ENCODE measurements around the gene TRAF2.

TRAF2 gene

DNA sequence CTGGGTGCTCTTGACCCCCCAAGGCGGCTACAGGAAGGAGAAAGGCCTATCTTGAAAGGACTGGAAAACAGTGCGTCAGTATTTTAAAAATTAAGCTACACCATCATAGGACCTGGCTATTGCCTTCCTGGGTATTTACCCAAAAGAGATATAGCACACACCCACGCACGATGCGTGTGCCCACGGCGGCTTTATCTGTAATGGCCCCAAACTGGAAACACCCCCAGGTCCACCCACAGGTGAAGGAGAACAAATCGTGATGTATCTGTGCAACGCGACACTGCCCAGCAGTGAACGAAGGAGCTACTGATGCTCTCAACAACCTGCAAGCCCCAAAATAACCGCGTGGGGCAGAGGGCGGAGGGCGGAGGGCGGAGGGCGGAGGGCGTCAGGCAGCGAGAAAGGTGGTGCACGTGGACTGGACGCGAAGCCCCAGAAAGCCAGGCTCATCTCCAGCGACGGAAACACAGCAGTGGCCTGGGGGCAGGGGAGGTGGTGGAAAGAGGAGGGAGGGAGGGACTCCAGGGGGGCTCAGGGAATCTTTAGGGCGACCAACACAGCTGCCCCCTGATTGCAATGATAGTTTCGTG, 78.6 kb downstream of the TRAF2 start:
- DNase-seq (ENCODE audit: insufficient read length, low spot score) (no peak), FAIRE-seq (no peak)
- TF ChIP-seq, protein P1, sequence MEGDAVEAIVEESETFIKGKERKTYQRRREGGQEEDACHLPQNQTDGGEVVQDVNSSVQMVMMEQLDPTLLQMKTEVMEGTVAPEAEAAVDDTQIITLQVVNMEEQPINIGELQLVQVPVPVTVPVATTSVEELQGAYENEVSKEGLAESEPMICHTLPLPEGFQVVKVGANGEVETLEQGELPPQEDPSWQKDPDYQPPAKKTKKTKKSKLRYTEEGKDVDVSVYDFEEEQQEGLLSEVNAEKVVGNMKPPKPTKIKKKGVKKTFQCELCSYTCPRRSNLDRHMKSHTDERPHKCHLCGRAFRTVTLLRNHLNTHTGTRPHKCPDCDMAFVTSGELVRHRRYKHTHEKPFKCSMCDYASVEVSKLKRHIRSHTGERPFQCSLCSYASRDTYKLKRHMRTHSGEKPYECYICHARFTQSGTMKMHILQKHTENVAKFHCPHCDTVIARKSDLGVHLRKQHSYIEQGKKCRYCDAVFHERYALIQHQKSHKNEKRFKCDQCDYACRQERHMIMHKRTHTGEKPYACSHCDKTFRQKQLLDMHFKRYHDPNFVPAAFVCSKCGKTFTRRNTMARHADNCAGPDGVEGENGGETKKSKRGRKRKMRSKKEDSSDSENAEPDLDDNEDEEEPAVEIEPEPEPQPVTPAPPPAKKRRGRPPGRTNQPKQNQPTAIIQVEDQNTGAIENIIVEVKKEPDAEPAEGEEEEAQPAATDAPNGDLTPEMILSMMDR (IDR thresholded peaks at IDR 0.05; ENCODE audit: insufficient read depth, missing control alignments), result no peak

DNA sequence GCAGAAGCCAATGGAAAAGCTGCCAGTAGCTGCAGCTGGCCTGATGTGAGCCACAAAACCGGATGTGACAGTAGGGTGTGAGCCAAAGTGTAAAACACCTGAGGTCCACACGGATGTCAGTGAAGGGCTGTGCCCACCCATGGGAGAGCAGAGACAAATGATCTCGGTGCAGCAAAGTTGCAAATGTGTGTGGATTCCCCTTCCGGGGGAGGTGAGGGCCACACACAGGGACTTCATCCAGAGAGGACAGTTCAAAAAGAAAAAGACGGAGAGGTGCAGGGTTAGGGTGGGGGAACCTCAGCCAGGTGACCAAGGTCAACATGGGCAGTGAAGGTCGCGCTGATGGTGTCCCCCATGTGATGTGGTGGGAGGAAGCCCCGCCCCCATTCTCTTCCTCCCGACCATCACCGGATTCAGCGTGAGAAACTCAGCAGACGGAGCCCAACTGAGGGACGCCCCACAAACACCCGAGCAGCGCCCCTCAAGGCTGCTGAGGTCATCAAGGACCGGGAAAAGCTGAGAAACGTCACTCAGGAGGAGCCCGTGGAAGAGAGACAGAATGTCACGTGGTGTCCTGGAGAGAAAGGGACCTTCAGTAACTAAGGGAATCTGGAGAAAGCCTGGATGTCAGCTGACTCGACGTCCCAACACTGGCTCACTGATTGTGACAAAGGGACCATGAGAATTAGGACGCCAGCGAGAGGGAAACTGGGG, 79.6 kb downstream of the TRAF2 start:
- no peak for FAIRE-seq
- TF ChIP-seq, protein P1 (IDR thresholded peaks at IDR 0.05; ENCODE audit: insufficient read depth, missing control alignments), result no peak
- DNase-seq (ENCODE audit: insufficient read length, low spot score), result no peak

DNA sequence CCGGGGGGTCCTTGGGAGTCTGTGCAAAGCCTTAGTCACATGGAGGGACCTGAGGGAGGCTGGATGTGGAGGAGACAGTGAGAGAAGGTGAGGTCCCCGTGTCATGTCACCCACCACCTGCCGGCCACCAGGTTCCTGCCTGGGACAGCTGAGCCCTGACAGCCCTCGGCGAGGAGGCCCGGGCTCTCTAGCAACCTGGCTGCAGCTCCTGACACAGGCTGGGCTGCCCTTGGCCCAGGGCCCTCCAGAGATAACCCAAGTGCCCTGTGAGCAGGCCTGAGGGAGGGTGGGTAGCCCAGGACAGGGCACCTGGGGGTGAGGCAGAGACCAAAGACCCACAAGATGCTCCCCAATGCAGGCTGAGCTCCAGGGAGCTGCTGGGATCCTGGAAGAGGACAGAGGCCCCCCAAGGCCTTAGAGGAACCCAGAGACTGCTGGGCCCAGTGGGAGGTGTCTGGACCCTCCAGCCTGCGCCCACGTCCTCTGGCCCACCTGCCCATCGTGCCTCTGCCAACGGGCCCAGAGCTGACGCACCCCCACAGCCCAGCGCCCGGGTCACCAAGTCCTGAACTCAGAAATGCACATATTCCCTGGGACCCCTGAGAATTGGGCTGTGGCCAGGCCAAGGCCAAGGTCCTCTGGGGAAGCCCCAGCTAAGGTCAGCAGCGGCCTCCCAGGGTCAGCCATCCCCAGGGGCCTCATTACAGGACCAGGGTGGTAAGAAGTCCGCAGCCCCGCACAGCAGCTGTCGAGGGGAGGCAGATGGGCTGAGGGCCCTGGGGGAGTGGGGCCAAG, 82.2 kb downstream of the TRAF2 start:
- TF ChIP-seq, protein P1 (IDR thresholded peaks at IDR 0.05; ENCODE audit: insufficient read depth, missing control alignments), result no peak
- DNase-seq (ENCODE audit: insufficient read length, low spot score) (no peak), FAIRE-seq (no peak)

DNA sequence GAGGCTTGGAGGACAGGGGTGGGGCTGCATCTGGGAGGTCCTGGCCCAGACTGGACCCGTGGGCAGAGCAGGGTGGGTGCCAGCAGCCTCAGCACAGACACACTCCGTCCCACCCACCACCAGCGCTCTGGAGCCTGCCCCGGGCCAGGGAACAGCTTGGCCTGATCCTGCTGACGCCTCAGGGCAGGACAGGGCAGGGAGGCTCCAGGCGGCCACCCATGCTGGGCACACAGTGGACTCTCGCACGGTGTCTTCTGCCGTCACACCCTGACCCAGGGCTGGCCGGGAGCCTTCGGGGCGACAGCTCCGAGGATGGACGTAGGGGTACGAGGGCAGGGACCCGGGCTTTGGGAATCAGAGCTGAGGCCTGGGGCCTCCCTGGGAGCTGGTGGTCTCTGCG, 82.8 kb downstream of the TRAF2 start:
- DNase-seq (ENCODE audit: insufficient read length, low spot score), result no peak
- FAIRE-seq, result no peak
- TF ChIP-seq, protein P1 (IDR thresholded peaks at IDR 0.05; ENCODE audit: insufficient read depth, missing control alignments), result no peak

DNA sequence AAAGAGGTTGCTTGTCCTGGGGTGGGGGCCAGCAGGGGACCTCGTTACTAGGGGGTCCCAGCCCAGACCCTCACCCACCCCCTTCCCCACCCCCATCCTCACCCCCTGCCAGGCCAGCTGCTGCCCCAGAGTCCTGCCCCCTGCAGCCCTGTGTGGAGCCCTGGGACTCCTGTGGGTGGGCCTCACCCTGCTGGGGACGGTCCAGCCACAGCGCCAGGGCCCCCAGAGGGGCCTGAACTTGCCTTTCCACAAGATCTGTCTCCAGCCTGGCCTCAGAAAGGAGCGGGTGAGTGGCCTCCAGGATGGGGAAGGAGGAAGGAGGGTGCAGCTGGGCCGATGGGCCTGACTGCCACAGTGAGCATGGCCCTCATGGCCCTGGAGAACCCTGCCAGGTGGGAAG, 83.5 kb downstream of the TRAF2 start:
- DNase-seq (ENCODE audit: insufficient read length, low spot score) (no peak), FAIRE-seq (no peak)
- TF ChIP-seq, protein P1 (IDR thresholded peaks at IDR 0.05; ENCODE audit: insufficient read depth, missing control alignments), result no peak

DNA sequence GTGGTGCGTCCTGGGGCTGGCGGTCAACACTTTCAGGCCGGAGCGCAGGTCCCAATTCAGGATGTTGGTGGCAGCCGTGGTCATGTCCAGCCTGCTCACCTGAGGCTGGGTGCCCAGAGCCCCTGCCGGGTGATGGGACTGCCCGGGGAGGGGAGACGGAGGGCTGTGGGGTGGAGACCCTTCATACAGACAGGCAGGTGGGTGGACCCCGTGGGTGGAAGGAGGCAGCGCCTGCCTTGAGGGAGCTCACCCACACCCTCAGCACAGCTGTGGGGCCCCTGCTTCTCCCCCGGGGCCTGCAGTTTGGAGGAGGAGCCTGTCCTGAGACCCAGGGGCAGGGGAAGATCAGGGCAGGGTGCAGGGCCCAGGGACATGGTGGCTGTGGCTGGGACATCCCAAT, 84.0 kb downstream of the TRAF2 start:
- DNase-seq (ENCODE audit: insufficient read length, low spot score) (no peak), FAIRE-seq (no peak)
- TF ChIP-seq, protein P1 (IDR thresholded peaks at IDR 0.05; ENCODE audit: insufficient read depth, missing control alignments), result no peak
